ENCODE results near the gene C1orf226. TPM values are rescaled to one million over a fixed set of nuclear protein-coding genes. Genes with fewer than 3 reads are reported as not detected.

The C1orf226 gene
- total RNA-seq, 1 experiment from 2014 or later: 4.3 TPM

DNA sequence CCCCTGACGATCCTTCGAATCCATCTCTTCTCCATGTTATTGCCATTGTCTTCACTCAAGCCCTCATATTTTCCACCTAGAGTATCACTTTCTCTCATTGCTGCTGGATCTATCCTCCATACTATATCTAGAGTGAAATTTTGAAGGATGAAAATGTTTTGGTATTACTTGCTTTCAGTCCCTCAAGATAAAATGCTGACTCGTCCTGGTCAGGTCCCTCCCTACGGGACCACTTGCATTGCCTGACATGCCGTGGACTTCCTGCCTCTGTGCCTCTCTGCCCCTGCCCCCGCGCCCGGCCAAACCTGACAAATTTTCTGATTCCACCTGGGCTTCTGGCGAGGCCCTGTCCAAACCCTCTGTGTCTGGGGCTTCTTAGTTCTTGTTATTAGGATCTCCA lies 28.4 kb upstream of the C1orf226 start:
- TF ChIP-seq EZH2phosphoT487 (IDR thresholded peaks at IDR 0.05; ENCODE audit: borderline replicate concordance, low read length) (no peak), EZH2 (IDR thresholded peaks at IDR 0.05; ENCODE audit: low read length, unreplicated experiment) (no peak)
- TF ChIP-seq, protein P1, sequence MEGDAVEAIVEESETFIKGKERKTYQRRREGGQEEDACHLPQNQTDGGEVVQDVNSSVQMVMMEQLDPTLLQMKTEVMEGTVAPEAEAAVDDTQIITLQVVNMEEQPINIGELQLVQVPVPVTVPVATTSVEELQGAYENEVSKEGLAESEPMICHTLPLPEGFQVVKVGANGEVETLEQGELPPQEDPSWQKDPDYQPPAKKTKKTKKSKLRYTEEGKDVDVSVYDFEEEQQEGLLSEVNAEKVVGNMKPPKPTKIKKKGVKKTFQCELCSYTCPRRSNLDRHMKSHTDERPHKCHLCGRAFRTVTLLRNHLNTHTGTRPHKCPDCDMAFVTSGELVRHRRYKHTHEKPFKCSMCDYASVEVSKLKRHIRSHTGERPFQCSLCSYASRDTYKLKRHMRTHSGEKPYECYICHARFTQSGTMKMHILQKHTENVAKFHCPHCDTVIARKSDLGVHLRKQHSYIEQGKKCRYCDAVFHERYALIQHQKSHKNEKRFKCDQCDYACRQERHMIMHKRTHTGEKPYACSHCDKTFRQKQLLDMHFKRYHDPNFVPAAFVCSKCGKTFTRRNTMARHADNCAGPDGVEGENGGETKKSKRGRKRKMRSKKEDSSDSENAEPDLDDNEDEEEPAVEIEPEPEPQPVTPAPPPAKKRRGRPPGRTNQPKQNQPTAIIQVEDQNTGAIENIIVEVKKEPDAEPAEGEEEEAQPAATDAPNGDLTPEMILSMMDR (conservative IDR thresholded peaks at IDR 0.05; ENCODE audit: low read depth, low read length): no peak
- Histone ChIP-seq H3K36me3 (ENCODE audit: low read depth, low read length) (no peaks in the 10 kb centered on the region), H3K9ac (ENCODE audit: low read length) (no peak overlapping the region), H3K4me3 (ENCODE audit: low read length) (no peak overlapping the region), H3F3A (ENCODE audit: low read length, unreplicated experiment) (no peaks in the 10 kb centered on the region), H3K27ac (ENCODE audit: low read length) (no peak overlapping the region), H4K20me1 (ENCODE audit: low read length) (no peaks in the 10 kb centered on the region), H3K4me2 (ENCODE audit: low read length) (no peak overlapping the region), H2AFZ (ENCODE audit: low read length) (no peak overlapping the region), H3K79me2 (ENCODE audit: low read length) (no peaks in the 10 kb centered on the region), H3K9me2 (replicated peaks; ENCODE audit: low read length) (no peaks in the 10 kb centered on the region), H3K9me3 (ENCODE audit: low read length) (no peaks in the 10 kb centered on the region), H3K27me3 (ENCODE audit: low read length) (no peaks in the 10 kb centered on the region), H3K4me1 (ENCODE audit: insufficient read depth, low read length) (peaks cover 21% of the 10 kb centered on the region)
- ATAC-seq: no peak
- no TSS peak for BruUV-seq (replicated peaks)
- DNase-seq: no peak
- POLR2A ChIA-PET (ENCODE audit: unreplicated experiment): no interaction called here
- intact Hi-C loops (cut with micrococcal nuclease): no loop called here
- CTCF ChIA-PET: no interaction called here

DNA sequence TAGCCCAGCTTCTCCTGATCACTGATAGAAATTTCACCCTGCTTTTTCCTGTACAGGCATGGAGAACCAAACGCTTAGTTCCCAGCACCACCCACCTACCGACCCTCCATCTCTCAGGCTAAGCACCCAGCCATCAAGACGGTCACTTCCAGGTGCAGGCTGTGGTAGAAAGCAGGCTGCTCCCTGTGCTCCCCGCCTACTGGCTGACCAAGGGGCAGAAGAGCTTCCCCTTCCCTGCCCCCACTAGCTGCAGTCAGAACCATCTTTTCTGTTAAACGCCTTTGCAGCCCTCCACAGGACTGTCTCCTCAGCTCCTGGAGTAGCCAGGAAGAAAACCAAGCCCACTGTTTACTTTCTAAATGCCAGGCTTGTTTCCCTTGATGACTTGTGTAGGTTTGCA lies 27.8 kb upstream of the C1orf226 start:
- peaks cover 21% of the 10 kb centered on the region for H3K4me1 ChIP-seq (ENCODE audit: insufficient read depth, low read length)
- H3F3A ChIP-seq (ENCODE audit: low read length, unreplicated experiment): no peaks in the 10 kb centered on the region
- no peaks in the 10 kb centered on the region for H3K79me2 ChIP-seq (ENCODE audit: low read length)
- no peak overlapping the region for H3K27ac ChIP-seq (ENCODE audit: low read length)
- ATAC-seq (no peak), DNase-seq (no peak)
- no peak overlapping the region for H3K9ac ChIP-seq (ENCODE audit: low read length)
- intact Hi-C loops (cut with micrococcal nuclease): no loop called here
- H3K9me2 ChIP-seq (replicated peaks; ENCODE audit: low read length): no peaks in the 10 kb centered on the region
- no peaks in the 10 kb centered on the region for H3K36me3 ChIP-seq (ENCODE audit: low read depth, low read length)
- ChIA-PET CTCF (interaction anchor here (0.5 kb wide), 1 partner anchor 160 kb away, joined by 5 read pairs; no protein-coding TSS in a partner anchor), POLR2A (ENCODE audit: unreplicated experiment) (no interaction called here)
- TF ChIP-seq, protein P1 (conservative IDR thresholded peaks at IDR 0.05; ENCODE audit: low read depth, low read length): no peak
- no peak for TF ChIP-seq EZH2 (IDR thresholded peaks at IDR 0.05; ENCODE audit: low read length, unreplicated experiment)
- no peak for TF ChIP-seq EZH2phosphoT487 (IDR thresholded peaks at IDR 0.05; ENCODE audit: borderline replicate concordance, low read length)
- no peaks in the 10 kb centered on the region for H3K9me3 ChIP-seq (ENCODE audit: low read length)
- H2AFZ ChIP-seq (ENCODE audit: low read length): no peak overlapping the region
- BruUV-seq (replicated peaks): no TSS peak
- no peak overlapping the region for H3K4me3 ChIP-seq (ENCODE audit: low read length)
- H3K27me3 ChIP-seq (ENCODE audit: low read length): no peaks in the 10 kb centered on the region
- no peaks in the 10 kb centered on the region for H4K20me1 ChIP-seq (ENCODE audit: low read length)
- H3K4me2 ChIP-seq (ENCODE audit: low read length): no peak overlapping the region

DNA sequence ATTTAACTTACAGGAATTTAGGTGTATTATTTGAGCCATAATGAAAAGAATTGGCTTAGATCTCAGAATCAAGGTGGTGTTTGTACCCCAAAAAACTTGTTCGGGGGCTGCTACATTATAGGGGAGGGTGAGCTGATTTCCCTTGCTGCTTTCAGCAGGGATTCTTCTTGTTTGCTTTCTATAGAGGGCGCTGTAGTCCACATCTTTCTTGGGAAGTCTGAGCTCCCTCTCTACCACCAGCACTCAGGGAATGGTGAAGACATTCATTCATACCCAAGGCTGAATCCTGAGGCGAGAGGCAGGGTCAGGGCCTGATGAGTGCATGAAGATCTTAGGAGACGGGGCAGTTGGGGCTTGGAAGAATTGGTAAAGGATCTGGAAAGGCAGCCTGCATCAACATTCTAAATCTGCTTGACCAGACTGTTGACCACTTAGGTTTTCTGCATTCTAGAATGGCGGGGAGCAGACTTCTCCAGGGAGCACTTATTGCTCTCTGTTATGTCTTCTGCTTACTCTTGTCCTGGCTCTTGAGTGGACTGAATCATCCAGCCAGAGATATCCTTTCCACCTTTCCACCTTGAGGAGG lies 23.8 kb upstream of the C1orf226 start:
- Histone ChIP-seq H3K9me3 (ENCODE audit: low read length) (no peaks in the 10 kb centered on the region), H3K27ac (ENCODE audit: low read length) (no peak overlapping the region), H3K27me3 (ENCODE audit: low read length) (no peaks in the 10 kb centered on the region), H4K20me1 (ENCODE audit: low read length) (no peaks in the 10 kb centered on the region), H3K4me1 (ENCODE audit: insufficient read depth, low read length) (no peaks in the 10 kb centered on the region), H3K79me2 (ENCODE audit: low read length) (no peaks in the 10 kb centered on the region), H3K4me2 (ENCODE audit: low read length) (no peak overlapping the region), H2AFZ (ENCODE audit: low read length) (no peak overlapping the region), H3K36me3 (ENCODE audit: low read depth, low read length) (no peaks in the 10 kb centered on the region), H3K9ac (ENCODE audit: low read length) (no peak overlapping the region), H3F3A (ENCODE audit: low read length, unreplicated experiment) (no peaks in the 10 kb centered on the region), H3K9me2 (replicated peaks; ENCODE audit: low read length) (no peaks in the 10 kb centered on the region), H3K4me3 (ENCODE audit: low read length) (no peak overlapping the region)
- ChIA-PET CTCF (interaction anchor here (0.5 to 1.1 kb wide), 19 partner anchors 18 to 957 kb away, joined by 3 to 14 read pairs (median 4); partner anchors contain the start of gene C1orf226), POLR2A (ENCODE audit: unreplicated experiment) (no interaction called here)
- TF ChIP-seq EZH2 (IDR thresholded peaks at IDR 0.05; ENCODE audit: low read length, unreplicated experiment): no peak
- TF ChIP-seq, protein P1 (conservative IDR thresholded peaks at IDR 0.05; ENCODE audit: low read depth, low read length): peak; percentile 92
- TF ChIP-seq EZH2phosphoT487 (IDR thresholded peaks at IDR 0.05; ENCODE audit: borderline replicate concordance, low read length): no peak
- ATAC-seq (peak; percentile 70), DNase-seq (peak; percentile 75)
- BruUV-seq (replicated peaks): no TSS peak
- intact Hi-C loops (cut with micrococcal nuclease): loop anchor here (1.0 to 5.0 kb wide), 3 partner anchors 35 to 248 kb away; no protein-coding TSS in a partner anchor

All from PC-3 (cell line).